Measurements from ENCODE around the gene EIF5B.

Gene EIF5B

DNA sequence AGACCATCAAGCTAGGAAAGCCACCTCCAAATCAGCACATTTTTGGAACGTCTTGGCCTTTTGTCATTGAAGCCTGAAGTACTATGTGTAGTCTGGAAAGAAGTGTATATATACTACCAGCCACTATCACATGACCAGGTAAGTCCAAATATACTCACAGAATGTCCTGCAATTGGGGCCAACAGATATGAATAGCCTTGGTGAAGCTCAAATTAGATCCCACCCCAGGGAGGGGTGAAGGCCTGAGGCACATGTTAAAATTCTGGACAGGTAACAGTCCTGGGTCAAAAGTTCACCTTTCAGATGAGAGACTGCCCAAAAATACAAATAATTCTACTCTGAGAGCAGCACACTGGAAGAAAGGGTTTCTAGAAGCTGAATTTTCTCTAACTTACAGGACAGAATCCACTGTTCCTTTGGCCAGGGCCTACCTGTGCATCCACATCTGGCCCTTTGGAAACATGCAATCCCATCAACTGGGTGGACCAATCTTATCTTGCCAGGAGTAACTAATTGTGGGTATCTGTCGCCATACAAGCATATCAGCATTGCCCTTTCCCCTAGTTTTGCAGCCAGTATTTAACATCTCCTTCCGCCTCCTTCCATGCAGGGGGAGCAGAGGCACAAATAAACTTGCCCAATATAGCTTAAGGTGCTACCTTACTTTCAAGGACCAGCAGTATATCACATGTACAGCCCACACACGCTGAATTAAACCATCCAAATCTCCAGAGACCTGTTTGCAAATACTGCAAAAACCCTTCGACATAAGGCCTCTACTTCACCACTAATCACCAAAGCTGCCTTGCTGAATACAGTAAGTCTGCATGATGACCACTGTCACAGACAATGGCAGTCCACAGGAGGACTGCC, 67.8 kb downstream of the EIF5B start:
- Histone ChIP-seq H3K27ac (no peak overlapping the region), H3K27me3 (replicated peaks) (no peaks in the 10 kb centered on the region), H3K36me3 (replicated peaks) (peaks cover 51% of the 10 kb centered on the region), H3K4me3 (ENCODE audit: low read depth, low read length) (no peak overlapping the region)
- in situ Hi-C loops (cut with HindIII; ENCODE audit: low pct_ligation_motif_present, low sequenced_read_pairs) = no loop called here
- TF ChIP-seq, protein P1, sequence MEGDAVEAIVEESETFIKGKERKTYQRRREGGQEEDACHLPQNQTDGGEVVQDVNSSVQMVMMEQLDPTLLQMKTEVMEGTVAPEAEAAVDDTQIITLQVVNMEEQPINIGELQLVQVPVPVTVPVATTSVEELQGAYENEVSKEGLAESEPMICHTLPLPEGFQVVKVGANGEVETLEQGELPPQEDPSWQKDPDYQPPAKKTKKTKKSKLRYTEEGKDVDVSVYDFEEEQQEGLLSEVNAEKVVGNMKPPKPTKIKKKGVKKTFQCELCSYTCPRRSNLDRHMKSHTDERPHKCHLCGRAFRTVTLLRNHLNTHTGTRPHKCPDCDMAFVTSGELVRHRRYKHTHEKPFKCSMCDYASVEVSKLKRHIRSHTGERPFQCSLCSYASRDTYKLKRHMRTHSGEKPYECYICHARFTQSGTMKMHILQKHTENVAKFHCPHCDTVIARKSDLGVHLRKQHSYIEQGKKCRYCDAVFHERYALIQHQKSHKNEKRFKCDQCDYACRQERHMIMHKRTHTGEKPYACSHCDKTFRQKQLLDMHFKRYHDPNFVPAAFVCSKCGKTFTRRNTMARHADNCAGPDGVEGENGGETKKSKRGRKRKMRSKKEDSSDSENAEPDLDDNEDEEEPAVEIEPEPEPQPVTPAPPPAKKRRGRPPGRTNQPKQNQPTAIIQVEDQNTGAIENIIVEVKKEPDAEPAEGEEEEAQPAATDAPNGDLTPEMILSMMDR (IDR thresholded peaks at IDR 0.05; ENCODE audit: low read depth, low read length, missing control alignments) = no peak
- DNase-seq = no peak

DNA sequence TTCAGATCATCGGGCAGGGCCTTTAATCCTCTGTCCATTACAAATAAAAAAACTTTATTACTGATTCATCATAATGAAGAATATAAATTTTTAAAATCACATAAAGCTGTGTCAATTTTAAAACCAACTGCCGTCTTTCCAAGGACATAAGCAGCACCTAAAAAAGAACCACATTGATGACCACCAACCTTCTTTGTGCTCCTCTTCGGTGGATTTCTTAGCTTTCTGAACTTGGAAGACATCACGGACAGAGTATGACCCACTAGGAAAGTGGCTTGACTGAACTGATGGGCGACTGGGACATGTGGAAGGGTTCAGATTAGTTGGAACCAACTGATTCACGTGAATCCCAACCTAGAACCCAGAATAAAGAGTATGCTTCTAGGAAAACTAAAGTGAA, 68.9 kb downstream of the EIF5B start:
- Histone ChIP-seq H3K27me3 (replicated peaks) (no peaks in the 10 kb centered on the region), H3K36me3 (replicated peaks) (peaks cover 52% of the 10 kb centered on the region), H3K27ac (no peak overlapping the region), H3K4me3 (ENCODE audit: low read depth, low read length) (no peak overlapping the region)
- in situ Hi-C loops (cut with HindIII; ENCODE audit: low pct_ligation_motif_present, low sequenced_read_pairs) = no loop called here
- TF ChIP-seq, protein P1 (IDR thresholded peaks at IDR 0.05; ENCODE audit: low read depth, low read length, missing control alignments) = no peak
- no peak for DNase-seq

DNA sequence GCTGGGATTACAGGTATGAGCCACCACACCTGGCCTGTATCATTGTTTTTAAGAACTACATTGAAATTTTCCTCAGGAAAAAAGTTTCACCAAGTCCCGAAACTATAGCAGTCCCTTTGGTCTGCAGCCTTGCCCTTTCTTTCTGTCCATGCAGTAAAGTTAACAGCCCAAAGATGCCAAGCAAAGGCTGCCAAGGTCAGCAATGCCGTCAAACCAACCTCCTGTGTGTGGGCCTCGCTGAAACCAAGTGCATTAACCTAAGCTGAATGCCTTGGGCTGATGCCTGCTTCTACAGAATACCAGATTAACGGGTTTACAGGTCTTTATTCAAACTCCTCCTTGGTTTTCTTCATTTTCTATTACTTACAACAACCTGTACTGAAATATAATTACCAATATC, 73.1 kb downstream of the EIF5B start:
- TF ChIP-seq, protein P1 (IDR thresholded peaks at IDR 0.05; ENCODE audit: low read depth, low read length, missing control alignments) = no peak
- peaks cover 42% of the 10 kb centered on the region for H3K36me3 ChIP-seq (replicated peaks)
- H3K4me3 ChIP-seq (ENCODE audit: low read depth, low read length) = no peak overlapping the region
- no peaks in the 10 kb centered on the region for H3K27me3 ChIP-seq (replicated peaks)
- DNase-seq = no peak
- no peak overlapping the region for H3K27ac ChIP-seq
- in situ Hi-C loops (cut with HindIII; ENCODE audit: low pct_ligation_motif_present, low sequenced_read_pairs) = no loop called here

DNA sequence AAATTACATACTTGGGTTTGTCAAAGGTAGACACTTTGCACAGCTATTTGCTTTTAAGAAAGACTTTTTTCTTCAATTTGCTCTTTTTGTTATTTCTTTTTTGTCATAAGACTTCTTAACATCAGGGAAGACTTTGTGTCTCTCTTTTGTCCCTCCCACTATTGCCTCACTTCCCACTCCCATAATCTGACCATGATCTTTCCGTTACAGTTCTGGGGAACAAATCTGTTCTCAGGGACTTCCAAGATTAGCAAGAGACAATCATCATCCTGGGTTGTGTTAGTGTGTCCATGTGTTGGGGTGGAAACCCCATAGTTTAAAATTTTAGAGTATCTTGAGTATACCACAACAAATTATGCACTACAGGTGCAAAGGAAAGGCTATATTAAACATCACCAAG, 77.4 kb downstream of the EIF5B start:
- H3K27me3 ChIP-seq (replicated peaks) = no peaks in the 10 kb centered on the region
- H3K4me3 ChIP-seq (ENCODE audit: low read depth, low read length) = no peak overlapping the region
- H3K36me3 ChIP-seq (replicated peaks) = peaks cover 45% of the 10 kb centered on the region
- no peak overlapping the region for H3K27ac ChIP-seq
- in situ Hi-C loops (cut with HindIII; ENCODE audit: low pct_ligation_motif_present, low sequenced_read_pairs) = no loop called here
- TF ChIP-seq, protein P1 (IDR thresholded peaks at IDR 0.05; ENCODE audit: low read depth, low read length, missing control alignments) = no peak
- DNase-seq = no peak

DNA sequence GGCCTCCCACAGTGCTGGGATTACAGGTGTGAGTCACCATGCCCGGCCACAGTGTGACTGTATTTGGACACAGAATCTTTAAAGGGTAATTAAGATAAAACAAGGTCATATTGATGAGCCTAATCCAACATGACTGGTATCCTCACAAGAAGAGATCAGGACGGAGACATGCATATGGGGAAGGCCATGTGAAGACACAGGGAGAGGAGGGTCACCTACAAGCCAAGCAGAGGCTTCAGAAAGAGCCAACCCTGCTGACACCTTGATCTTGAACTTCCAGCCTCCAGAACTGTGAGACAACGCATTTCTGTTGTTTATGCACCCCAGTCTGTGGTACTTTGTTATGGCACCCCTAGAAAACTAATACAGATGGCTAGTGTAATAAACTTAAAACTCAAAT, 80.2 kb downstream of the EIF5B start:
- Histone ChIP-seq H3K4me3 (ENCODE audit: low read depth, low read length) (no peak overlapping the region), H3K27ac (no peak overlapping the region), H3K36me3 (replicated peaks) (peaks cover 37% of the 10 kb centered on the region), H3K27me3 (replicated peaks) (no peaks in the 10 kb centered on the region)
- in situ Hi-C loops (cut with HindIII; ENCODE audit: low pct_ligation_motif_present, low sequenced_read_pairs) = no loop called here
- no peak for DNase-seq
- TF ChIP-seq, protein P1 (IDR thresholded peaks at IDR 0.05; ENCODE audit: low read depth, low read length, missing control alignments) = no peak

Measured in brain microvascular endothelial cell (primary cell).